Hindlimb muscle (tissue), 1 donor: ENCODE measurements around the gene BTLA. TPM values are rescaled to one million over a fixed set of nuclear protein-coding genes. Genes with fewer than 3 reads are reported as not detected.
"Not testable (repeated sequence)": the region's sequence is repeated elsewhere in the genome, so short reads cannot be mapped to it uniquely, and the experiment has no call there.

Source experiments
- DNase-seq: peaks from one replicate; pipeline ENCODE4 v3.0.0-alpha.2; 2013
- polyA plus RNA-seq: library from polyadenylated mRNA; unstranded; fragments of 120-200 nt; gene quantifications from one replicate; pipeline ENCODE4 v1.2.1, GENCODE V29; 2013; ENCODE audit not compliant: insufficient read length

BTLA gene
- polyA plus RNA-seq, 1 donor, result 0.36 TPM

- DNase-seq, result no peak
Measured at GRCh38 chr3:112445839-112446238, 53.4 kb downstream of the BTLA start.

- DNase-seq, result no peak
Measured at GRCh38 chr3:112437146-112438022, 61.9 kb downstream of the BTLA start.

GRCh38 chr3:112429960-112430359 lies 69.3 kb downstream of the BTLA start:
- no peak for DNase-seq

GRCh38 chr3:112427123-112427522 lies 72.1 kb downstream of the BTLA start:
- no peak for DNase-seq

GRCh38 chr3:112425858-112426750 lies 73.2 kb downstream of the BTLA start:
- DNase-seq, result no peak

- no peak for DNase-seq
Measured at GRCh38 chr3:112425382-112425781, 73.9 kb downstream of the BTLA start.

- no peak for DNase-seq
Measured at GRCh38 chr3:112424394-112424793, 74.9 kb downstream of the BTLA start.

GRCh38 chr3:112422921-112423320 lies 76.4 kb downstream of the BTLA start:
- not testable (repeated sequence) for DNase-seq

- not testable (repeated sequence) for DNase-seq
Measured at GRCh38 chr3:112418526-112418925, 80.7 kb downstream of the BTLA start.

- DNase-seq, result no peak
Measured at GRCh38 chr3:112417696-112418318, 81.5 kb downstream of the BTLA start.

- DNase-seq, result no peak
Measured at GRCh38 chr3:112416391-112417212, 82.7 kb downstream of the BTLA start.

GRCh38 chr3:112415390-112415789 lies 83.9 kb downstream of the BTLA start:
- DNase-seq, result no peak

Other genes with a start within 250 kb of the BTLA start
- 0.10 TPM for gene SLC9C1, start 205.3 kb downstream of the BTLA start, polyA plus RNA-seq
- gene CD200, start 166.3 kb downstream of the BTLA start, polyA plus RNA-seq, result 10.7 TPM
- gene ATG3, start 62.5 kb upstream of the BTLA start, polyA plus RNA-seq, result 30.9 TPM
- gene SLC35A5, start 62.6 kb upstream of the BTLA start, polyA plus RNA-seq, result 24.4 TPM
- gene CCDC80, start 141.7 kb upstream of the BTLA start, polyA plus RNA-seq, result 59.4 TPM